CD14-positive monocyte (primary cell): ENCODE measurements around the gene NAA11. TPM values are rescaled to one million over a fixed set of nuclear protein-coding genes. Genes with fewer than 3 reads are reported as not detected.

ENCODE experiments used
- DNase-seq, 3 donors: peaks; one replicate each; pipeline ENCODE4 v3.0.0-alpha.2; 2011 to 2022
- H2AFZ ChIP-seq: 2 replicates; pipeline ENCODE4 v1.6.0; 2012; ENCODE audit warnings: mild to moderate bottlenecking, low read depth, low read length, inconsistent platforms; ENCODE audit not compliant: insufficient read depth, poor library complexity, severe bottlenecking
- H3K27ac ChIP-seq, 2 donors: 1 replicate in 1 of 2; 2 replicates in 1 of 2; pipeline ENCODE4 v1.5.1; 2012 to 2013; ENCODE audit warnings: low read length in 2 of 2, control low read depth in 1 of 2, inconsistent platforms in 1 of 2, low read depth in 1 of 2, mild to moderate bottlenecking in 1 of 2
- H3K27me3 ChIP-seq, 2 donors: one replicate each; pipeline versions ENCODE4 v1.6.0 to v1.6.1; 2011 to 2013; ENCODE audit warnings: low read length in 2 of 2; ENCODE audit not compliant: control insufficient read depth in 2 of 2, insufficient read depth in 2 of 2
- H3K36me3 ChIP-seq, 2 donors: replicated peaks in 1 of 2; 1 replicate in 1 of 2; 2 replicates in 1 of 2; pipeline versions ENCODE4 v1.5.1 to v1.6.1; 2012 to 2013; ENCODE audit warnings: low read length in 2 of 2, control low read depth in 1 of 2, inconsistent platforms in 1 of 2, mild to moderate bottlenecking in 1 of 2; ENCODE audit not compliant: insufficient read depth in 2 of 2, control insufficient read depth in 1 of 2
- H3K4me1 ChIP-seq, 2 donors: 1 replicate in 1 of 2; 2 replicates in 1 of 2; pipeline versions ENCODE4 v1.5.1 to v1.6.1; 2012 to 2013; ENCODE audit warnings: low read length in 2 of 2, control low read depth in 1 of 2, inconsistent platforms in 1 of 2, mild to moderate bottlenecking in 1 of 2, moderate library complexity in 1 of 2; ENCODE audit not compliant: insufficient read depth in 2 of 2, control insufficient read depth in 1 of 2
- H3K4me2 ChIP-seq: replicated peaks from 2 replicates; pipeline ENCODE3; 2012; ENCODE audit warnings: low read length, moderate library complexity, mild to moderate bottlenecking; ENCODE audit not compliant: poor library complexity, severe bottlenecking; ENCODE audit errors: extremely low read depth
- H3K4me3 ChIP-seq, 3 experiments: fragments of 200-600 bp in 1 of 3; sonication (generic) in 1 of 3; replicated peaks in 1 of 3; 1 replicate in 2 of 3; 2 replicates in 1 of 3; pipeline ENCODE4 v1.5.1; 2011 to 2013; ENCODE audit warnings: low read length in 3 of 3, mild to moderate bottlenecking in 3 of 3, control low read depth in 2 of 3, low read depth in 2 of 3, inconsistent platforms in 1 of 3, moderate library complexity in 1 of 3
- H3K79me2 ChIP-seq: 2 replicates; pipeline ENCODE4 v1.6.0; 2012; ENCODE audit warnings: mild to moderate bottlenecking, control low read depth, inconsistent platforms, low read length, moderate library complexity; ENCODE audit not compliant: insufficient read depth
- H3K9ac ChIP-seq: 2 replicates; pipeline ENCODE4 v1.6.0; 2017; ENCODE audit warnings: low read length, mild to moderate bottlenecking; ENCODE audit not compliant: insufficient read depth, poor library complexity, severe bottlenecking
- H3K9me3 ChIP-seq, 2 donors: replicated peaks in 1 of 2; 1 replicate in 1 of 2; 2 replicates in 1 of 2; pipeline versions ENCODE4 v1.5.1 to v1.6.1; 2012 to 2013; ENCODE audit warnings: low read length in 2 of 2, control low read depth in 1 of 2; ENCODE audit not compliant: control insufficient read depth in 1 of 2, insufficient read depth in 1 of 2
- H4K20me1 ChIP-seq: 2 replicates; pipeline ENCODE4 v1.6.0; 2012; ENCODE audit warnings: mild to moderate bottlenecking, low read length, control low read depth, moderate library complexity; ENCODE audit not compliant: insufficient read depth
- H3K27ac Mint-ChIP-seq, 7 donors: one replicate each; pipeline ENCODE4 v1.8.0; 2020; ENCODE audit warnings: mild to moderate bottlenecking in 7 of 7, mixed read lengths in 7 of 7, moderate library complexity in 6 of 7, inconsistent platforms in 2 of 7
- H3K27me3 Mint-ChIP-seq, 3 donors: one replicate each; pipeline ENCODE4 v1.8.0; 2021 to 2022; ENCODE audit warnings: low read depth in 3 of 3, mild to moderate bottlenecking in 3 of 3, mixed read lengths in 3 of 3, moderate library complexity in 3 of 3, inconsistent platforms in 1 of 3
- H3K36me3 Mint-ChIP-seq, 2 donors: one replicate each; pipeline ENCODE4 v1.8.0; 2020; ENCODE audit warnings: mixed read lengths in 2 of 2, inconsistent platforms in 1 of 2, mild to moderate bottlenecking in 1 of 2
- H3K4me1 Mint-ChIP-seq: one replicate; pipeline ENCODE4 v1.8.0; 2020; ENCODE audit warnings: mild to moderate bottlenecking, mixed read lengths
- H3K4me3 Mint-ChIP-seq, 2 donors: one replicate each; pipeline ENCODE4 v1.8.0; 2020; ENCODE audit warnings: mild to moderate bottlenecking in 2 of 2, mixed read lengths in 2 of 2, moderate library complexity in 1 of 2
- H3K9me3 Mint-ChIP-seq, 7 donors: one replicate each; pipeline ENCODE4 v1.8.0; 2020 to 2022; ENCODE audit warnings: mixed read lengths in 7 of 7, mild to moderate bottlenecking in 6 of 7, moderate library complexity in 6 of 7, inconsistent platforms in 2 of 7
- CTCF ChIP-seq: fragments of 200-600 bp; IDR thresholded peaks from one replicate; pipeline ENCODE4 v1.8.0; 2022; ENCODE audit warnings: antibody characterized with exemption, mild to moderate bottlenecking
- WGBS: methylation state at CpG from one replicate; pipeline ENCODE4 v1.1.5; 2013; ENCODE audit warnings: missing lambda C conversion rate; ENCODE audit not compliant: insufficient coverage; 5-methylcytosine and 5-hydroxymethylcytosine counted together
- intact Hi-C, 2 donors: fragments of 100-400 bp; cut with micrococcal nuclease; formaldehyde crosslinking; loops; one replicate each; pipeline versions ENCODE4 v1.15.0 to v1.15.1; 2023
- polyA plus RNA-seq, 3 donors: library from polyadenylated mRNA; depleted of rRNA in 1 of 3; unstranded in 2 of 3; stranded (reverse) in 1 of 3; fragments of 300-500 nt in 2 of 3; fragments of >200 nt in 1 of 3; fragmentation: Illumina TruSeq in 2 of 3; gene quantifications; 1 replicate in 2 of 3; 2 replicates in 1 of 3; pipeline ENCODE4 v1.2.3, GENCODE V29; 2012 to 2021

Gene NAA11
- polyA plus RNA-seq, 3 donors: not detected

DNA sequence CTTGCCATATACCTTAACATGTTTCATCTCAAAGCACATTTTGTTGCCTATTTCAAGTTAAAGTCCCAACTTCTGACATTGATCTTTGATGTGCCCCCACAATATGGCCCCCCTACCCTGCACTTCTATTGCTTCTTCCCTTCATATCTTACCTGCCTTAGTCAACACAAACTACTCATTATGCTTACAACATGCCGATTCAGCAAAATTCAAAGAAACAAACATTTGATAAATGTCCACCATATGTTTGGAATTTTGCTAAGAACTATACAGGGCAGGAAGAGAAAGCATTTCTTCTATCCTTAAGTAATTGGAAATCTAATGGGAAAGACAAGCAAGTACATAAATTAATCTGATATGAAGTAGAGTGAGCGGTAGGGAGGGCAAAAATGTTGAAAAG lies 25.6 kb downstream of the NAA11 start:
- 50% methylated on average over 1 of the region's 2 CpGs for WGBS
- H3K4me1 Mint-ChIP-seq: no peaks in the 10 kb centered on the region

GRCh38 chr4:79298484-79298883 lies 27.4 kb downstream of the NAA11 start:
- H3K4me2 ChIP-seq: no peak overlapping the region

More for the DNA sequence above, 25.6 kb downstream of the NAA11 start:
- Mint-ChIP-seq H3K4me3 (no peak overlapping the region), H3K36me3 (no peaks in the 10 kb centered on the region), H3K9me3 (peaks cover 0 to 4% (median 2%) of the 10 kb centered on the region in 7 donors), H3K27ac (no peak overlapping the region), H3K27me3 (peaks cover 0 to 2% (median 0%) of the 10 kb centered on the region in 3 donors)
- no peak overlapping the region for H3K9ac ChIP-seq
- no peaks in the 10 kb centered on the region for H3K79me2 ChIP-seq
- intact Hi-C loops: no loop called here
- H3K9me3 ChIP-seq: peaks cover 0 to 8% of the 10 kb centered on the region in 2 donors
- DNase-seq: no peak
- no peak overlapping the region for H3K27ac ChIP-seq
- no peak for TF ChIP-seq CTCF
- H3K4me3 ChIP-seq: no peak overlapping the region
- H3K4me1 ChIP-seq: no peaks in the 10 kb centered on the region
- no peaks in the 10 kb centered on the region for H3K36me3 ChIP-seq
- H3K4me2 ChIP-seq: no peak overlapping the region
- no peaks in the 10 kb centered on the region for H4K20me1 ChIP-seq
- H2AFZ ChIP-seq: no peak overlapping the region
- H3K27me3 ChIP-seq: no peaks in the 10 kb centered on the region

More at GRCh38 chr4:79298484-79298883, 27.4 kb downstream of the NAA11 start:
- Mint-ChIP-seq H3K4me1 (no peaks in the 10 kb centered on the region), H3K27ac (no peak overlapping the region), H3K27me3 (peaks cover 0 to 2% (median 0%) of the 10 kb centered on the region in 3 donors), H3K9me3 (peaks cover 0 to 4% (median 2%) of the 10 kb centered on the region in 7 donors), H3K4me3 (no peak overlapping the region), H3K36me3 (no peaks in the 10 kb centered on the region)
- H3K27ac ChIP-seq: no peak overlapping the region
- H4K20me1 ChIP-seq: no peaks in the 10 kb centered on the region
- 95% methylated on average over 4 of the region's 6 CpGs for WGBS
- H2AFZ ChIP-seq: no peak overlapping the region
- no peak overlapping the region for H3K4me3 ChIP-seq
- no peak for DNase-seq
- intact Hi-C loops: no loop called here
- H3K36me3 ChIP-seq: no peaks in the 10 kb centered on the region
- no peaks in the 10 kb centered on the region for H3K79me2 ChIP-seq
- TF ChIP-seq CTCF: no peak
- peaks cover 0 to 8% of the 10 kb centered on the region in 2 donors for H3K9me3 ChIP-seq
- H3K27me3 ChIP-seq: no peaks in the 10 kb centered on the region
- no peak overlapping the region for H3K9ac ChIP-seq
- no peaks in the 10 kb centered on the region for H3K4me1 ChIP-seq
